Transverse colon (tissue), 4 donors: ENCODE measurements around the gene PTCH1. TPM values are rescaled to one million over a fixed set of nuclear protein-coding genes. Genes with fewer than 3 reads are reported as not detected.

Experiments used
- DNase-seq: peaks from one replicate; pipeline ENCODE4 v3.0.0-alpha.2; 2019
- H3K27ac ChIP-seq, 4 donors: fragments of 200-600 bp; sonication (generic); 2 replicates each; pipeline ENCODE4 v1.5.1; 2016 to 2018; ENCODE audit warnings: inconsistent platforms in 4 of 4
- H3K27me3 ChIP-seq: fragments of 200-600 bp; sonication (generic); 2 replicates; pipeline ENCODE4 v1.5.1; 2017; ENCODE audit warnings: inconsistent platforms
- H3K36me3 ChIP-seq, 4 donors: fragments of 200-600 bp; sonication (generic); 2 replicates each; pipeline ENCODE4 v1.5.1; 2017 to 2019; ENCODE audit warnings: inconsistent platforms in 4 of 4
- H3K4me1 ChIP-seq, 4 donors: fragments of 200-600 bp; sonication (generic); 2 replicates each; pipeline ENCODE4 v1.5.1; 2017 to 2020; ENCODE audit warnings: inconsistent platforms in 4 of 4
- H3K4me3 ChIP-seq, 4 donors: fragments of 200-600 bp; sonication (generic); 1 replicate in 1 of 4; 2 replicates in 3 of 4; pipeline versions ENCODE4 v1.5.1 to v1.6.1; 2017 to 2019; ENCODE audit warnings: inconsistent platforms in 4 of 4
- H3K9me3 ChIP-seq, 2 donors: fragments of 200-600 bp; sonication (generic); 2 replicates each; pipeline ENCODE4 v1.5.1; 2017 to 2019; ENCODE audit warnings: inconsistent platforms in 2 of 2
- EP300 ChIP-seq: sonication (generic); formaldehyde crosslinking; IDR thresholded peaks from one replicate; pipeline ENCODE4 v1.6.1; 2017; ENCODE audit warnings: antibody characterized with exemption, low read depth
- POLR2A ChIP-seq: fragments of 450-650 bp; IDR thresholded peaks from one replicate; pipeline ENCODE4 v1.6.1; 2016; ENCODE audit warnings: antibody characterized with exemption, mild to moderate bottlenecking, moderate library complexity
- POLR2AphosphoS5 ChIP-seq, 3 donors: sonication (generic); formaldehyde crosslinking; IDR thresholded peaks; one replicate each; pipeline ENCODE4 v1.6.1; 2016; ENCODE audit warnings: antibody characterized with exemption in 3 of 3
- WGBS, 2 donors: methylation state at CpG; one replicate each; pipeline ENCODE4 v1.1.5; 2018; ENCODE audit warnings: low coverage in 1 of 2; 5-methylcytosine and 5-hydroxymethylcytosine counted together
- in situ Hi-C, 4 donors: fragments of 200-750 bp; cut with MboI; loops; one replicate each; pipeline versions ENCODE4 v1.15.0 to v1.15.1; 2017; ENCODE audit warnings: low sequenced_read_pairs in 3 of 4, low pct_ligation_motif_present in 1 of 4, low pct_unique_long_range_greater_than_20kb in 1 of 4
- intact Hi-C: fragments of 100-400 bp; cut with DNase I; formaldehyde crosslinking; loops from one replicate; pipeline ENCODE4 v1.15.1; 2023; ENCODE audit warnings: low total_unique reads
- total RNA-seq, 4 donors: library from RNA; depleted of rRNA; stranded (reverse); fragments of >200 nt; gene quantifications; one replicate each; pipeline ENCODE4 v1.1.0, GENCODE V29; 2016
- TF ChIP-seq, protein P1 (sequence below), 5 experiments: fragments of 200-600 bp in 3 of 5; fragments of 450-650 bp in 2 of 5; sonication (generic) in 3 of 5; IDR thresholded peaks; 1 replicate in 2 of 5; 2 replicates in 3 of 5; pipeline ENCODE4 v1.5.1; 2016 to 2017; ENCODE audit warnings: antibody characterized with exemption in 5 of 5, inconsistent platforms in 3 of 5, mild to moderate bottlenecking in 2 of 5, moderate library complexity in 1 of 5

The PTCH1 gene
- total RNA-seq, 4 donors from 2014 or later, result 12.3 to 50.9 (median 26.4) TPM

DNA sequence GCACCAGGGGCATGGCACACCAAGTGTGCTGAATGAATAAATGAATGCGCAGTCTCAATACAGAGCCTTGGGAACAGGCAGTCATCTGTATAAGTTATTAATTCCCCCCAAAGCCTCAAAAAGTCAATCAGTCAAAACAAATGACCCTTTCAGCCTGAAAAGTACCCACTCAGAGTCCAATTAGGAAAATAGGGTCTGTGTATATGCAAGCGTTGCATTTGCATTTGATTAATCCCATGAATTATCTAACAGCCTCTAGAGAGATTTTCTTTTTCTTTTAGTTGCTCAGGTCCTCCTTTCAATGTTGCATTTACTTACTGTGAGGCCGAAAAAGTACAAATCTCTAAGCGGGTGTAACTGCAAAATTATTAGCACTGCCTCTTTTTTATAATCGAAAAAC is 23.4 kb downstream of the PTCH1 start:
- peak overlapping the region in 1 of 4 donors; percentile 76 for H3K27ac ChIP-seq
- no peaks in the 10 kb centered on the region for H3K9me3 ChIP-seq
- TF ChIP-seq, protein P1, sequence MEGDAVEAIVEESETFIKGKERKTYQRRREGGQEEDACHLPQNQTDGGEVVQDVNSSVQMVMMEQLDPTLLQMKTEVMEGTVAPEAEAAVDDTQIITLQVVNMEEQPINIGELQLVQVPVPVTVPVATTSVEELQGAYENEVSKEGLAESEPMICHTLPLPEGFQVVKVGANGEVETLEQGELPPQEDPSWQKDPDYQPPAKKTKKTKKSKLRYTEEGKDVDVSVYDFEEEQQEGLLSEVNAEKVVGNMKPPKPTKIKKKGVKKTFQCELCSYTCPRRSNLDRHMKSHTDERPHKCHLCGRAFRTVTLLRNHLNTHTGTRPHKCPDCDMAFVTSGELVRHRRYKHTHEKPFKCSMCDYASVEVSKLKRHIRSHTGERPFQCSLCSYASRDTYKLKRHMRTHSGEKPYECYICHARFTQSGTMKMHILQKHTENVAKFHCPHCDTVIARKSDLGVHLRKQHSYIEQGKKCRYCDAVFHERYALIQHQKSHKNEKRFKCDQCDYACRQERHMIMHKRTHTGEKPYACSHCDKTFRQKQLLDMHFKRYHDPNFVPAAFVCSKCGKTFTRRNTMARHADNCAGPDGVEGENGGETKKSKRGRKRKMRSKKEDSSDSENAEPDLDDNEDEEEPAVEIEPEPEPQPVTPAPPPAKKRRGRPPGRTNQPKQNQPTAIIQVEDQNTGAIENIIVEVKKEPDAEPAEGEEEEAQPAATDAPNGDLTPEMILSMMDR (IDR thresholded peaks at IDR 0.05), result no peak
- no peak for TF ChIP-seq POLR2A
- no peak for TF ChIP-seq EP300
- no peak for TF ChIP-seq POLR2AphosphoS5 (IDR thresholded peaks at IDR 0.05)
- peaks cover 0 to 22% (median 6%) of the 10 kb centered on the region in 4 donors for H3K4me1 ChIP-seq
- H3K27me3 ChIP-seq, result no peaks in the 10 kb centered on the region
- in situ Hi-C loops (no loop called here), intact Hi-C loops (no loop called here)
- no peak for DNase-seq
- no peaks in the 10 kb centered on the region for H3K36me3 ChIP-seq
- 73 to 84% methylated on average over 4 to 5 of the region's 5 CpGs for WGBS, 2 donors
- H3K4me3 ChIP-seq, result no peak overlapping the region

DNA sequence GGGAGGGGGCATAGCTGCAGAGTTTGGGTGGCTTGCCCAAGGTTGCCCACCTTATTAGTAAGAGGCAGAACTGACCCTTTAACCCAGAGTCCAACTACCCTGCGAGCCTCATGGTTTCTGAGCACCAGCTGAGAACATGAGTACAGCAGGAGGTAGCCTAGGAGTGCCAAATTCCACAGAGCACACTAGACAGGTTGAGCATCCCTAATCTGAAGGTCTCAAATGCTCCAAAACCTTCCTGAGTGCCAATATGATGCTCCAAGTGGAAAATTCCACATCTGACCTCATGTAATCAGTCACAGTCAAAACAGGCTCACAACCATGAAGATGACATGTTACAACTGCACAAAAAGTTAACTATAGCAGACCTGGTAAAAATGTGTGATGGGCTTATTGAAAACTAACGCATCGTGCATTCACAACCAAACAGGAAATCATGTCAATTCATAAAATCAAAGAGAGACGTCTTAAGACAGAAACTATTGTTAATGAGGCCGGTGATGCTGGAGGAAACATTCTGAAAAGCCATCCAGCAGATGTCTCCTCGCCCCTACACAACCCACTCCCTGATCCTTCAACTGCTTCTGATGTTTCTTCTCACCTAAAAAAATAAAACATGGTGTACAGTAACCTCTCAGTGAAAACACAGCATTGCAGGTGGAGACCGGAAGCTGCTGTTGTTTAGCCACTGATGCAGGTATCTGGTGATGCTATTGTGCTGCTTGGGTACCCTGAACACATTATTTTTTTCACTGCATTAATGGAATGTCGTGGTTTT is 25.0 kb downstream of the PTCH1 start:
- Histone ChIP-seq H3K4me1 (peaks cover 0 to 22% (median 9%) of the 10 kb centered on the region in 4 donors), H3K27me3 (no peaks in the 10 kb centered on the region), H3K4me3 (no peak overlapping the region), H3K36me3 (no peaks in the 10 kb centered on the region), H3K27ac (peak overlapping the region in 1 of 4 donors; percentile 6), H3K9me3 (no peaks in the 10 kb centered on the region)
- no peak for DNase-seq
- TF ChIP-seq POLR2AphosphoS5 (IDR thresholded peaks at IDR 0.05) (no peak), POLR2A (no peak), EP300 (no peak)
- TF ChIP-seq, protein P1 (IDR thresholded peaks at IDR 0.05), result no peak
- intact Hi-C loops, result no loop called here
- WGBS, 2 donors, result 57 to 73% methylated on average over 5 to 8 of the region's 8 CpGs
- in situ Hi-C loops, result no loop called here

DNA sequence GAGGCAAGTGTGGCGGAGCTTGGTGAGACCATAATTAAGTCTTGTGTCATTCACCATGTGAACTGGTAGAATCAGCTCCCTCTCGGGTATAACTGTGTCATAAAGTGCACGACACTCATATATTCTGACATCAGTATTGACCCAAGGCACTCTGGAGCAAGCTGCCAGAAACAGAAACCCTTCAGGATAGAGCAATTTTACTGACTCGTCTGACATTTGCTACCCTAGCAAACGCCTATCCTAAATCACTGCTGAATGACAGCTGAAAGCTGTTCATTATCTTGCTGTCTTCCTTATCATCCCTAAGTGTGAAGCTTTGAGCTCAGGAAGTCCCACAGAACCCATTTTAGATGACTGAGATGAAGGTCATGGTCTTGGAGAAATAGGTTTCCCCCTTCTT is 27.8 kb downstream of the PTCH1 start:
- in situ Hi-C loops (no loop called here), intact Hi-C loops (no loop called here)
- no peaks in the 10 kb centered on the region for H3K36me3 ChIP-seq
- no peak overlapping the region for H3K4me3 ChIP-seq
- TF ChIP-seq POLR2AphosphoS5 (IDR thresholded peaks at IDR 0.05), result no peak
- TF ChIP-seq, protein P1 (IDR thresholded peaks at IDR 0.05), result no peak
- TF ChIP-seq POLR2A, result no peak
- no peak for TF ChIP-seq EP300
- 67% methylated on average over 5 of the region's 5 CpGs; no CpG with 5 or more reads in 1 of the 2 donors for WGBS, 2 donors
- no peaks in the 10 kb centered on the region for H3K9me3 ChIP-seq
- peaks cover 0 to 31% (median 7%) of the 10 kb centered on the region in 4 donors for H3K4me1 ChIP-seq
- H3K27ac ChIP-seq, result no peak overlapping the region
- no peak for DNase-seq
- no peaks in the 10 kb centered on the region for H3K27me3 ChIP-seq

DNA sequence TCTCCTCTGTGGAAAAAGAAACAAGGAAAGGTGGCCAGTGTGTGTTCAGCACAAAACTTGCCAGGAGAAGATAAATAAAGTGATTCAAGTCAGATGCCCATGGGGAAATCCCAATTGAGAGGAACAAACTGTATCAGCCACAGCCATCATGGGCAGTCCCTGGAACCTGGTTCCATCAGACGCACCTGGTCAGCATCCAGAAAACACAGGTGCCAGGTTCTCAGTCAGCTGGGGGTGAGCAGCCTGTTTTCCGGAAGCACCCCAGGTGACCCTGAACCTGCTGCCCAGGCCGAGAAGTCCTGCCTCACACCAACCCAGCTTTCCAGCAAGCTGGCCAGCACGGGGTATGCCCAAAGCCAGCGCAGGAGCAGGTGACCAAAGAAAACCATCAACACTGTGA is 30.5 kb downstream of the PTCH1 start:
- H3K27ac ChIP-seq, result peak overlapping the region in 2 of 4 donors; percentile 12 to 20
- in situ Hi-C loops, result no loop called here

More for the DNA sequence above, 30.5 kb downstream of the PTCH1 start:
- Histone ChIP-seq H3K4me3 (peak overlapping the region in 1 of 4 donors; percentile 2), H3K9me3 (no peaks in the 10 kb centered on the region), H3K4me1 (peaks cover 0 to 22% (median 6%) of the 10 kb centered on the region in 4 donors), H3K27me3 (no peaks in the 10 kb centered on the region), H3K36me3 (no peaks in the 10 kb centered on the region)
- TF ChIP-seq EP300, result no peak
- no peak for TF ChIP-seq POLR2AphosphoS5 (IDR thresholded peaks at IDR 0.05)
- no peak for TF ChIP-seq POLR2A
- TF ChIP-seq, protein P1 (IDR thresholded peaks at IDR 0.05), result no peak
- WGBS, 2 donors, result 48% methylated on average over 5 of the region's 5 CpGs; no CpG with 5 or more reads in 1 of the 2 donors
- intact Hi-C loops, result no loop called here
- DNase-seq, result no peak
